Endothelial cell of umbilical vein (primary cell): ENCODE results near the gene CHRNA10. TPM values are rescaled to one million over a fixed set of nuclear protein-coding genes. Genes with fewer than 3 reads are reported as not detected.

Experiments
- BruUV-seq: library from RNA; stranded (reverse); fragments of 400-500 nt; replicated peaks from 2 replicates; lab custom pipeline; 2021; lab: Mats Ljungman, UMichigan
- CTCF ChIA-PET: fragments of 300-600, 350-600 bp; sonication (Branson Sonifier 250); formaldehyde crosslinking; loops from one replicate; lab custom pipeline; 2021; ENCODE audit warnings: antibody characterized with exemption, inconsistent platforms; lab: Charles Lee
- POLR2A ChIA-PET: fragments of 300-600, 350-600 bp; sonication (Branson Sonifier 250); formaldehyde crosslinking; loops from one replicate; lab custom pipeline; 2021; ENCODE audit warnings: antibody characterized with exemption, inconsistent platforms; lab: Charles Lee
- DNase-seq: peaks from one replicate; pipeline ENCODE4 v3.0.0-alpha.2; 2011; ENCODE audit warnings: low read depth, low spot score
- FAIRE-seq: peaks from 2 replicates; lab custom pipeline; 2011; peaks lifted over from hg19 to GRCh38; lab: Jason Lieb, UNC
- H2AFZ ChIP-seq: 2 replicates; pipeline ENCODE4 v1.6.0; 2012; ENCODE audit warnings: low read depth, low read length, control low read depth, inconsistent platforms
- H3K27ac ChIP-seq: 2 replicates; pipeline ENCODE4 v1.5.1; 2011; ENCODE audit warnings: low read depth, mild to moderate bottlenecking, control low read depth, low read length, moderate library complexity; ENCODE audit not compliant: insufficient read depth
- H3K27me3 ChIP-seq, 2 experiments: 2 replicates each; pipeline versions ENCODE4 v1.6.0 to v1.6.1; 2011; ENCODE audit warnings: low read length in 2 of 2, mixed read lengths in 1 of 2; ENCODE audit not compliant: control insufficient read depth in 2 of 2, insufficient read depth in 2 of 2
- H3K36me3 ChIP-seq, 2 experiments: 2 replicates in 1 of 2; 3 replicates in 1 of 2; pipeline ENCODE4 v1.5.1; 2011; ENCODE audit warnings: low read length in 2 of 2, mild to moderate bottlenecking in 1 of 2, moderate library complexity in 1 of 2; ENCODE audit not compliant: control insufficient read depth in 2 of 2, insufficient read depth in 2 of 2; ENCODE audit errors: extremely low read depth in 1 of 2
- H3K4me1 ChIP-seq: 3 replicates; pipeline ENCODE4 v1.5.1; 2011; ENCODE audit warnings: mild to moderate bottlenecking, low read length; ENCODE audit not compliant: control insufficient read depth, insufficient read depth; ENCODE audit errors: extremely low read depth
- H3K4me2 ChIP-seq: 2 replicates; pipeline ENCODE4 v1.6.1; 2011; ENCODE audit warnings: low read length, control low read depth, mixed read lengths; ENCODE audit not compliant: insufficient read depth
- H3K4me3 ChIP-seq, 3 experiments: fragments of 200-600 bp in 1 of 3; sonication (generic), shearing (Covaris generic) in 1 of 3; replicated peaks in 1 of 3; 2 replicates each; pipeline ENCODE4 v1.5.1; 2011 to 2016; ENCODE audit warnings: control low read depth in 3 of 3, low read length in 3 of 3, mild to moderate bottlenecking in 2 of 3, inconsistent platforms in 1 of 3, low read depth in 1 of 3, moderate library complexity in 1 of 3; ENCODE audit not compliant: insufficient read depth in 1 of 3
- H3K79me2 ChIP-seq: 2 replicates; pipeline ENCODE4 v1.6.0; 2012; ENCODE audit warnings: low read length, inconsistent platforms; ENCODE audit not compliant: control insufficient read depth, insufficient read depth
- H3K9ac ChIP-seq: replicated peaks from 2 replicates; pipeline ENCODE3; 2011; ENCODE audit warnings: low read length, control low read depth; ENCODE audit not compliant: insufficient read depth; ENCODE audit errors: extremely low read depth
- H3K9me1 ChIP-seq: replicated peaks from 3 replicates; pipeline ENCODE4 v1.6.0; 2011; ENCODE audit warnings: mild to moderate bottlenecking, low read length; ENCODE audit not compliant: control insufficient read depth, insufficient read depth; ENCODE audit errors: extremely low read depth
- H3K9me3 ChIP-seq: replicated peaks from 2 replicates; pipeline ENCODE4 v1.5.1; 2012; ENCODE audit warnings: low read length, inconsistent platforms; ENCODE audit not compliant: control insufficient read depth, insufficient read depth
- H4K20me1 ChIP-seq: replicated peaks from 2 replicates; pipeline ENCODE3; 2011; ENCODE audit warnings: mild to moderate bottlenecking, low read length; ENCODE audit not compliant: control insufficient read depth, insufficient read depth; ENCODE audit errors: extremely low read depth
- CTCF ChIP-seq, 2 donors: IDR thresholded peaks; 1 replicate in 1 of 2; 2 replicates in 1 of 2; pipeline ENCODE4 v1.5.1; 2011; ENCODE audit warnings: low read length in 2 of 2, mild to moderate bottlenecking in 2 of 2, moderate library complexity in 2 of 2, control low read depth in 1 of 2, inconsistent platforms in 1 of 2, low read depth in 1 of 2; ENCODE audit not compliant: insufficient read depth in 1 of 2; ENCODE audit errors: extremely low read depth in 1 of 2
- EZH2 ChIP-seq: IDR thresholded peaks from 2 replicates; pipeline ENCODE4 v1.6.1; 2012; ENCODE audit warnings: borderline replicate concordance, low read depth, mild to moderate bottlenecking, moderate library complexity, low read length, inconsistent platforms; ENCODE audit not compliant: severe bottlenecking
- FOS ChIP-seq: IDR thresholded peaks from 2 replicates; pipeline ENCODE4 v1.6.1; 2011; ENCODE audit warnings: mild to moderate bottlenecking, low read length, moderate library complexity, borderline replicate concordance; ENCODE audit not compliant: insufficient read depth
- GATA2 ChIP-seq: IDR thresholded peaks from 2 replicates; pipeline ENCODE4 v1.7.0; 2011; ENCODE audit warnings: low read depth, mild to moderate bottlenecking, moderate library complexity, mixed read lengths, low read length; ENCODE audit not compliant: insufficient read length, insufficient read depth
- JUN ChIP-seq: IDR thresholded peaks from 2 replicates; pipeline ENCODE4 v1.6.1; 2011; ENCODE audit warnings: borderline replicate concordance, low read depth; ENCODE audit not compliant: insufficient read length, insufficient read depth
- MAX ChIP-seq: IDR thresholded peaks from 2 replicates; pipeline ENCODE4 v1.6.1; 2011; ENCODE audit not compliant: insufficient read depth, insufficient read length
- MYC ChIP-seq: IDR thresholded peaks from one replicate; pipeline ENCODE4 v1.6.1; 2011; ENCODE audit warnings: mild to moderate bottlenecking, low read depth, low read length
- POLR2A ChIP-seq: IDR thresholded peaks from 2 replicates; pipeline ENCODE4 v1.6.1; 2012; ENCODE audit warnings: low read depth, mild to moderate bottlenecking, control low read depth, low read length
- POLR2AphosphoS5 ChIP-seq: IDR thresholded peaks from 2 replicates; pipeline ENCODE4 v1.6.1; 2012; ENCODE audit warnings: low read depth, mild to moderate bottlenecking, control low read depth, low read length, moderate library complexity; ENCODE audit not compliant: insufficient read depth
- dilution Hi-C: fragments of 300-500 bp; cut with MboI; formaldehyde crosslinking; loops from one replicate; pipeline ENCODE4 v1.15.0; 2019; ENCODE audit warnings: low sequenced_read_pairs; ENCODE audit not compliant: extremely low pct_ligation_motif_present
- intact Hi-C: fragments of 100-400 bp; cut with micrococcal nuclease; formaldehyde crosslinking; loops from one replicate; pipeline ENCODE4 v1.10.0; 2022
- polyA plus RNA-seq, 4 experiments: library from polyadenylated mRNA; depleted of rRNA in 3 of 4; stranded (reverse) in 3 of 4; unstranded in 1 of 4; fragments of >200 nt; gene quantifications; 2 replicates each; pipeline versions ENCODE4 v1.2.1 to v1.2.3, GENCODE V29; 2011 to 2012; ENCODE audit warnings: missing spikeins in 1 of 4
- total RNA-seq: library from RNA; stranded (reverse); gene quantifications from 2 replicates; pipeline ENCODE4 v1.2.3, GENCODE V29; 2021

CHRNA10 gene
- total and polyA plus RNA-seq, 2 donors (not counting 3 experiments of a cell fraction or from before 2014, with no cell fraction given), result 1.1 to 1.8 TPM

- no peak overlapping the region for H3K27ac ChIP-seq
- peaks cover 25 to 27% of the 10 kb centered on the region in 2 experiments for H3K36me3 ChIP-seq
- H3K4me2 ChIP-seq, result no peak overlapping the region
- no peaks in the 10 kb centered on the region for H3K79me2 ChIP-seq
- intact Hi-C loops (no loop called here), dilution Hi-C loops (no loop called here)
- H3K4me1 ChIP-seq, result no peaks in the 10 kb centered on the region
- no peaks in the 10 kb centered on the region for H3K9me3 ChIP-seq
- no peak overlapping the region for H3K4me3 ChIP-seq
- H4K20me1 ChIP-seq, result no peaks in the 10 kb centered on the region
- H3K9me1 ChIP-seq, result no peaks in the 10 kb centered on the region
- FAIRE-seq (no peak), DNase-seq (no peak)
- H2AFZ ChIP-seq, result no peak overlapping the region
- ChIA-PET POLR2A (no interaction called here), CTCF (no interaction called here)
- H3K27me3 ChIP-seq, result no peaks in the 10 kb centered on the region
- BruUV-seq, result no TSS peak
- TF ChIP-seq POLR2AphosphoS5 (no peak), JUN (no peak), EZH2 (no peak), MAX (no peak), POLR2A (no peak), CTCF (IDR thresholded peaks at IDR 0.05; ENCODE audit: extremely low read depth in 1 of 2, insufficient read depth in 1 of 2, low read depth in 1 of 2, low read length in 2 of 2) (no peak), MYC (no peak), FOS (no peak), GATA2 (no peak)
- H3K9ac ChIP-seq, result no peak overlapping the region
These were observed 14.7 kb upstream of the CHRNA10 start for GRCh38 chr11:3685923-3686322.
